H9 (cell line): ENCODE data around the gene ZNF593. TPM values are rescaled to one million over a fixed set of nuclear protein-coding genes. Genes with fewer than 3 reads are reported as not detected.

Experiments
- DNase-seq: peaks from one replicate; pipeline ENCODE4 v3.0.0-alpha.2; 2017
- H2AFZ ChIP-seq: one replicate; pipeline ENCODE4 v1.6.1; 2013; ENCODE audit warnings: mild to moderate bottlenecking, low read length, control low read depth, moderate library complexity
- H2AK5ac ChIP-seq: 2 replicates; pipeline ENCODE4 v1.6.1; 2013; ENCODE audit warnings: low read length, control low read depth, mixed read lengths; ENCODE audit not compliant: insufficient read length
- H2BK120ac ChIP-seq: one replicate; pipeline ENCODE4 v1.6.1; 2013; ENCODE audit warnings: low read depth, mild to moderate bottlenecking, low read length, control low read depth, inconsistent platforms; ENCODE audit not compliant: poor library complexity, severe bottlenecking
- H2BK12ac ChIP-seq: 2 replicates; pipeline ENCODE4 v1.6.1; 2013; ENCODE audit warnings: low read length, control low read depth, mixed read lengths, low read depth; ENCODE audit not compliant: insufficient read length
- H2BK15ac ChIP-seq: 2 replicates; pipeline ENCODE4 v1.6.1; 2013; ENCODE audit warnings: low read depth, low read length, control low read depth
- H2BK20ac ChIP-seq: one replicate; pipeline ENCODE4 v1.6.1; 2013; ENCODE audit warnings: low read depth, mild to moderate bottlenecking, low read length, control low read depth, inconsistent platforms; ENCODE audit not compliant: poor library complexity, severe bottlenecking
- H2BK5ac ChIP-seq: 2 replicates; pipeline ENCODE4 v1.6.1; 2013; ENCODE audit warnings: low read length, control low read depth, mixed read lengths; ENCODE audit not compliant: insufficient read length
- H3K14ac ChIP-seq: 2 replicates; pipeline ENCODE4 v1.6.1; 2013; ENCODE audit warnings: low read length, control low read depth; ENCODE audit not compliant: insufficient read depth
- H3K18ac ChIP-seq: 2 replicates; pipeline ENCODE4 v1.6.1; 2013; ENCODE audit warnings: low read depth, mild to moderate bottlenecking, mixed read lengths, low read length, control low read depth; ENCODE audit not compliant: insufficient read length
- H3K23ac ChIP-seq: 2 replicates; pipeline ENCODE4 v1.6.1; 2013; ENCODE audit warnings: low read length, control low read depth, mixed read lengths, low read depth; ENCODE audit not compliant: insufficient read length
- H3K23me2 ChIP-seq: 2 replicates; pipeline ENCODE4 v1.6.1; 2013; ENCODE audit warnings: low read depth, mild to moderate bottlenecking, mixed read lengths, low read length, control low read depth; ENCODE audit not compliant: insufficient read length, poor library complexity, severe bottlenecking
- H3K27ac ChIP-seq: 2 replicates; pipeline ENCODE4 v1.5.1; 2013; ENCODE audit warnings: low read length, control low read depth, mixed read lengths, low read depth; ENCODE audit not compliant: insufficient read length
- H3K27me3 ChIP-seq: 2 replicates; pipeline ENCODE4 v1.6.1; 2013; ENCODE audit warnings: low read length, control low read depth, inconsistent platforms; ENCODE audit not compliant: insufficient read depth
- H3K4ac ChIP-seq: 2 replicates; pipeline ENCODE4 v1.6.1; 2013; ENCODE audit warnings: low read depth, mild to moderate bottlenecking, control low read depth, inconsistent platforms, low read length, moderate library complexity
- H3K4me1 ChIP-seq: 2 replicates; pipeline ENCODE4 v1.6.1; 2013; ENCODE audit warnings: low read length, control low read depth, inconsistent platforms; ENCODE audit not compliant: insufficient read depth
- H3K4me2 ChIP-seq: 2 replicates; pipeline ENCODE4 v1.6.1; 2013; ENCODE audit warnings: low read length, control low read depth, mixed read lengths; ENCODE audit not compliant: insufficient read length, insufficient read depth
- H3K56ac ChIP-seq: 2 replicates; pipeline ENCODE4 v1.6.1; 2013; ENCODE audit warnings: low read depth, mild to moderate bottlenecking, mixed read lengths, low read length, control low read depth; ENCODE audit not compliant: insufficient read length
- H3K79me1 ChIP-seq: 2 replicates; pipeline ENCODE4 v1.6.1; 2013; ENCODE audit warnings: low read depth, mild to moderate bottlenecking, moderate library complexity, low read length, control low read depth, inconsistent platforms; ENCODE audit not compliant: insufficient read depth, poor library complexity, severe bottlenecking
- H3K79me2 ChIP-seq: 2 replicates; pipeline ENCODE4 v1.6.1; 2013; ENCODE audit warnings: low read length, control low read depth, inconsistent platforms; ENCODE audit not compliant: insufficient read depth
- H3K9ac ChIP-seq: 2 replicates; pipeline ENCODE4 v1.6.1; 2013; ENCODE audit warnings: low read length, control low read depth, mixed read lengths; ENCODE audit not compliant: insufficient read length; ENCODE audit errors: extremely low read depth
- H3K9me3 ChIP-seq: one replicate; pipeline ENCODE4 v1.6.1; 2013; ENCODE audit warnings: low read depth, low read length, inconsistent platforms; ENCODE audit not compliant: control insufficient read depth
- H3T11ph ChIP-seq: one replicate; pipeline ENCODE4 v1.6.1; 2013; ENCODE audit warnings: mild to moderate bottlenecking, low read length, control low read depth, inconsistent platforms
- H4K20me1 ChIP-seq: one replicate; pipeline ENCODE4 v1.6.1; 2013; ENCODE audit not compliant: control insufficient read depth, insufficient read length, insufficient read depth
- H4K5ac ChIP-seq: 2 replicates; pipeline ENCODE4 v1.6.1; 2013; ENCODE audit warnings: low read depth, mild to moderate bottlenecking, mixed read lengths, low read length, control low read depth; ENCODE audit not compliant: insufficient read length
- H4K8ac ChIP-seq: replicated peaks from 2 replicates; pipeline ENCODE4 v1.6.1; 2013; ENCODE audit warnings: low read length, control low read depth, mixed read lengths, low read depth; ENCODE audit not compliant: insufficient read length
- H4K91ac ChIP-seq: 2 replicates; pipeline ENCODE4 v1.6.1; 2013; ENCODE audit warnings: low read depth, mild to moderate bottlenecking, moderate library complexity, mixed read lengths, low read length, control low read depth; ENCODE audit not compliant: insufficient read length
- H3K27ac Mint-ChIP-seq, 3 experiments: 2 replicates in 2 of 3; 3 replicates in 1 of 3; pipeline ENCODE4 v1.8.0; 2020 to 2021; ENCODE audit warnings: mixed read lengths in 3 of 3, mild to moderate bottlenecking in 1 of 3, moderate library complexity in 1 of 3
- H3K27me3 Mint-ChIP-seq: 2 replicates; pipeline ENCODE4 v1.8.0; 2021; ENCODE audit warnings: low read depth, mild to moderate bottlenecking, moderate library complexity, mixed read lengths
- H3K36me3 Mint-ChIP-seq, 3 experiments: 2 replicates in 2 of 3; 3 replicates in 1 of 3; pipeline ENCODE4 v1.8.0; 2020 to 2021; ENCODE audit warnings: low read depth in 3 of 3, mixed read lengths in 3 of 3; ENCODE audit not compliant: insufficient read depth in 1 of 3
- H3K4me1 Mint-ChIP-seq, 2 experiments: 2 replicates each; pipeline ENCODE4 v1.8.0; 2020; ENCODE audit warnings: mixed read lengths in 2 of 2
- H3K4me3 Mint-ChIP-seq, 2 experiments: 2 replicates in 1 of 2; 3 replicates in 1 of 2; pipeline ENCODE4 v1.8.0; 2020 to 2021; ENCODE audit warnings: mild to moderate bottlenecking in 2 of 2, mixed read lengths in 2 of 2, moderate library complexity in 1 of 2
- H3K9me3 Mint-ChIP-seq, 2 experiments: 2 replicates in 1 of 2; 3 replicates in 1 of 2; pipeline ENCODE4 v1.8.0; 2020; ENCODE audit warnings: mild to moderate bottlenecking in 2 of 2, mixed read lengths in 2 of 2, moderate library complexity in 1 of 2
- CTCF ChIP-seq: fragments of 200-600 bp; sonication (generic); conservative IDR thresholded peaks from 3 replicates; pipeline ENCODE4 v1.8.0; 2021; ENCODE audit warnings: antibody characterized with exemption, mild to moderate bottlenecking
- WGBS: extraction: QIAGEN DNeasy Blood & Tissue Kit; methylation state at CpG from one replicate; pipeline ENCODE4 v1.1.7; 2013; ENCODE audit warnings: missing lambda C conversion rate, low lambda C conversion rate, mixed read lengths; ENCODE audit not compliant: insufficient read length; ENCODE audit errors: extremely low coverage; 5-methylcytosine and 5-hydroxymethylcytosine counted together
- total RNA-seq: library from RNA; stranded (reverse); gene quantifications from 2 replicates; pipeline ENCODE4 v1.2.1, GENCODE V29; 2021

The ZNF593 gene
- total RNA-seq, 1 experiment from 2014 or later: 48.2 TPM

GRCh38 chr1:26189751-26190275 lies 20.1 kb downstream of the ZNF593 start:
- no peak overlapping the region for H2AK5ac ChIP-seq
- H3T11ph ChIP-seq: no peak overlapping the region
- H3K4me1 Mint-ChIP-seq: peaks cover 13 to 19% of the 10 kb centered on the region in 2 experiments
- peaks cover 2% of the 10 kb centered on the region; the same call in 1 of the 2 replicates for H3K27me3 Mint-ChIP-seq
- H3K4me3 Mint-ChIP-seq: no peak overlapping the region
- H3K4me2 ChIP-seq: no peak overlapping the region
- H4K91ac ChIP-seq: no peak overlapping the region
- no peaks in the 10 kb centered on the region for H3K9me3 Mint-ChIP-seq
- no peak overlapping the region for H3K27ac ChIP-seq
- DNase-seq: no peak
- no peak overlapping the region for H2BK20ac ChIP-seq
- H2BK120ac ChIP-seq: no peak overlapping the region
- H3K23ac ChIP-seq: no peak overlapping the region
- no peaks in the 10 kb centered on the region for H3K9me3 ChIP-seq
- H3K18ac ChIP-seq: no peak overlapping the region
- no peaks in the 10 kb centered on the region for H4K20me1 ChIP-seq
- no peaks in the 10 kb centered on the region for H3K23me2 ChIP-seq
- no peak overlapping the region for H3K9ac ChIP-seq
- no peaks in the 10 kb centered on the region for H3K79me1 ChIP-seq
- H3K27me3 ChIP-seq: no peaks in the 10 kb centered on the region
- TF ChIP-seq CTCF: no peak
- no peak overlapping the region for H2BK15ac ChIP-seq
- no peaks in the 10 kb centered on the region for H3K79me2 ChIP-seq
- peaks cover 5 to 28% (median 11%) of the 10 kb centered on the region in 3 experiments; a peak in 5 of 7 replicates for H3K36me3 Mint-ChIP-seq
- H2BK5ac ChIP-seq: no peak overlapping the region
- H3K56ac ChIP-seq: no peak overlapping the region
- H3K27ac Mint-ChIP-seq: peak overlapping the region in 2 of 3 experiments; percentile 92 to 93; a peak in 4 of 7 replicates
- no peak overlapping the region for H2BK12ac ChIP-seq
- H3K14ac ChIP-seq: no peak overlapping the region
- no peaks in the 10 kb centered on the region for H3K4me1 ChIP-seq
- H2AFZ ChIP-seq: no peak overlapping the region
- H3K4ac ChIP-seq: no peak overlapping the region
- H4K8ac ChIP-seq: no peak overlapping the region
- no peak overlapping the region for H4K5ac ChIP-seq
- no CpG with 5 or more reads among the region's 7 CpGs for WGBS
